K562 (cell line): ENCODE results near the gene SPI1.

ENCODE experiments used
- ATF7 ChIP-seq: fragments of 450-650 bp; IDR thresholded peaks from 2 replicates; pipeline ENCODE4 v1.7.1; 2014; ENCODE audit warnings: mild to moderate bottlenecking, moderate library complexity
- BHLHE40 ChIP-seq: IDR thresholded peaks from 2 replicates; pipeline ENCODE4 v1.6.1; 2011; ENCODE audit warnings: low read length, improper control_type of control experiment
- CBX8 ChIP-seq: fragments of 200-600 bp; sonication (generic); IDR thresholded peaks from 2 replicates; pipeline ENCODE4 v1.6.1; 2012; ENCODE audit warnings: borderline replicate concordance, mixed run types, low read depth, mild to moderate bottlenecking, moderate library complexity, mixed read lengths, low read length, control low read depth, inconsistent platforms; ENCODE audit not compliant: poor library complexity, severe bottlenecking; ENCODE audit errors: extremely low read depth
- EZH2 ChIP-seq: IDR thresholded peaks from 2 replicates; pipeline ENCODE4 v1.6.1; 2012; ENCODE audit warnings: low read depth, mild to moderate bottlenecking, inconsistent platforms, low read length, borderline replicate concordance
- GTF2F1 ChIP-seq: IDR thresholded peaks from 2 replicates; pipeline ENCODE4 v1.6.1; 2011; ENCODE audit warnings: low read depth, low read length, improper control_type of control experiment
- KAT8 ChIP-seq: fragments of 450-650 bp; IDR thresholded peaks from 2 replicates; pipeline ENCODE4 v1.6.1; 2016; ENCODE audit warnings: low read depth, mild to moderate bottlenecking
- KDM4B ChIP-seq, 2 experiments: fragments of 450-650 bp in 1 of 2; sonication (generic) in 1 of 2; IDR thresholded peaks; 2 replicates each; pipeline ENCODE4 v1.6.1; 2016 to 2017; ENCODE audit warnings: borderline replicate concordance in 2 of 2, antibody characterized with exemption in 1 of 2, low read depth in 1 of 2, mild to moderate bottlenecking in 1 of 2
- L3MBTL2 ChIP-seq: fragments of 450-650 bp; IDR thresholded peaks from 2 replicates; pipeline ENCODE4 v1.6.1; 2016; ENCODE audit warnings: mild to moderate bottlenecking, moderate library complexity
- SMAD4 ChIP-seq: fragments of 250-450 bp; sonication (Bioruptor Pico); conservative IDR thresholded peaks from 2 replicates; pipeline ENCODE4 v1.8.0; 2021; ENCODE audit warnings: inconsistent platforms, mild to moderate bottlenecking, moderate library complexity
- SP1 ChIP-seq: sonication (generic); formaldehyde crosslinking; IDR thresholded peaks from 2 replicates; pipeline ENCODE4 v1.8.1; 2022; ENCODE audit warnings: mild to moderate bottlenecking, missing genetic modification reagents
- TF ChIP-seq, protein P1 (sequence below), 2 experiments: fragments of 150-350 bp in 1 of 2; IDR thresholded peaks; 2 replicates each; pipeline ENCODE4 v1.6.1; 2012 to 2016; ENCODE audit warnings: low read depth in 2 of 2, low read length in 2 of 2, mild to moderate bottlenecking in 1 of 2, moderate library complexity in 1 of 2
- TF ChIP-seq, protein P2 (sequence below): sonication (generic); formaldehyde crosslinking; IDR thresholded peaks from 2 replicates; pipeline ENCODE4 v1.5.0; 2020; ENCODE audit warnings: missing genetic modification reagents

DNA sequence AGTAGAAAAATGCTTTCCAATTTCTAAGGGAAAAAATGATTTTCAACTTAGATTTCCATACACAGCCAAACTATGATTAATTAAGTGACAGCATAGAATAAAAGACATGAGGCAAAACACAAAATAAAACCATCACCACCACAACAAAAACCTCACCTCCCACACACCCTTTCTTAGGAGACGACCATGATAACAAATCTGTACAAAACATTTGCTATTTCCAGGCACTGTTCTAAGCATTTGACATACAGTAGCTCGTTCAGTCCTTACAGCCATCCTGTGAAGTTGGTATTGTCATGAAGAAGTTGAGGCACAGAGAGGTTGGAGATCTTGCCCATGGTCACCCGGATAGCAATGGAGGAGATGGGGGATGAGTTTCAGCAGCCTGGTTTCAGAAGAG, 8.7 kb downstream of the SPI1 start:
- TF ChIP-seq GTF2F1 (no peak), BHLHE40 (no peak), KAT8 (no peak), SP1 (CRISPR knock-in tag) (no peak), EZH2 (no peak), SMAD4 (CRISPR knock-in tag) (no peak), KDM4B (IDR thresholded peaks at IDR 0.05; ENCODE audit: borderline replicate concordance in 2 of 2, low read depth in 1 of 2) (no peak), ATF7 (no peak), CBX8 (no peak), L3MBTL2 (no peak)
- TF ChIP-seq, protein P1, sequence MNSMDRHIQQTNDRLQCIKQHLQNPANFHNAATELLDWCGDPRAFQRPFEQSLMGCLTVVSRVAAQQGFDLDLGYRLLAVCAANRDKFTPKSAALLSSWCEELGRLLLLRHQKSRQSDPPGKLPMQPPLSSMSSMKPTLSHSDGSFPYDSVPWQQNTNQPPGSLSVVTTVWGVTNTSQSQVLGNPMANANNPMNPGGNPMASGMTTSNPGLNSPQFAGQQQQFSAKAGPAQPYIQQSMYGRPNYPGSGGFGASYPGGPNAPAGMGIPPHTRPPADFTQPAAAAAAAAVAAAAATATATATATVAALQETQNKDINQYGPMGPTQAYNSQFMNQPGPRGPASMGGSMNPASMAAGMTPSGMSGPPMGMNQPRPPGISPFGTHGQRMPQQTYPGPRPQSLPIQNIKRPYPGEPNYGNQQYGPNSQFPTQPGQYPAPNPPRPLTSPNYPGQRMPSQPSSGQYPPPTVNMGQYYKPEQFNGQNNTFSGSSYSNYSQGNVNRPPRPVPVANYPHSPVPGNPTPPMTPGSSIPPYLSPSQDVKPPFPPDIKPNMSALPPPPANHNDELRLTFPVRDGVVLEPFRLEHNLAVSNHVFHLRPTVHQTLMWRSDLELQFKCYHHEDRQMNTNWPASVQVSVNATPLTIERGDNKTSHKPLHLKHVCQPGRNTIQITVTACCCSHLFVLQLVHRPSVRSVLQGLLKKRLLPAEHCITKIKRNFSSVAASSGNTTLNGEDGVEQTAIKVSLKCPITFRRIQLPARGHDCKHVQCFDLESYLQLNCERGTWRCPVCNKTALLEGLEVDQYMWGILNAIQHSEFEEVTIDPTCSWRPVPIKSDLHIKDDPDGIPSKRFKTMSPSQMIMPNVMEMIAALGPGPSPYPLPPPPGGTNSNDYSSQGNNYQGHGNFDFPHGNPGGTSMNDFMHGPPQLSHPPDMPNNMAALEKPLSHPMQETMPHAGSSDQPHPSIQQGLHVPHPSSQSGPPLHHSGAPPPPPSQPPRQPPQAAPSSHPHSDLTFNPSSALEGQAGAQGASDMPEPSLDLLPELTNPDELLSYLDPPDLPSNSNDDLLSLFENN (IDR thresholded peaks at IDR 0.05; ENCODE audit: low read depth in 2 of 2, low read length in 2 of 2) = no peak
- TF ChIP-seq, protein P2, sequence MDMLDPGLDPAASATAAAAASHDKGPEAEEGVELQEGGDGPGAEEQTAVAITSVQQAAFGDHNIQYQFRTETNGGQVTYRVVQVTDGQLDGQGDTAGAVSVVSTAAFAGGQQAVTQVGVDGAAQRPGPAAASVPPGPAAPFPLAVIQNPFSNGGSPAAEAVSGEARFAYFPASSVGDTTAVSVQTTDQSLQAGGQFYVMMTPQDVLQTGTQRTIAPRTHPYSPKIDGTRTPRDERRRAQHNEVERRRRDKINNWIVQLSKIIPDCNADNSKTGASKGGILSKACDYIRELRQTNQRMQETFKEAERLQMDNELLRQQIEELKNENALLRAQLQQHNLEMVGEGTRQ (CRISPR knock-in tag) = no peak
